MM.1S (cell line): ENCODE data around the gene ST7.

Experiments used
- EZH2 ChIP-seq: fragments of 300-600 bp; sonication (generic); optimal IDR thresholded peaks from 2 replicates; pipeline ENCODE3; 2017; ENCODE audit warnings: low read depth, mild to moderate bottlenecking, antibody characterized with exemption, low read length, mixed read lengths
- TF ChIP-seq, protein P1 (sequence below): fragments of 300-600 bp; sonication (generic); IDR thresholded peaks from 2 replicates; pipeline ENCODE4 v1.5.1; 2016; ENCODE audit warnings: antibody characterized with exemption, low read length, mixed read lengths

- TF ChIP-seq, protein P1, sequence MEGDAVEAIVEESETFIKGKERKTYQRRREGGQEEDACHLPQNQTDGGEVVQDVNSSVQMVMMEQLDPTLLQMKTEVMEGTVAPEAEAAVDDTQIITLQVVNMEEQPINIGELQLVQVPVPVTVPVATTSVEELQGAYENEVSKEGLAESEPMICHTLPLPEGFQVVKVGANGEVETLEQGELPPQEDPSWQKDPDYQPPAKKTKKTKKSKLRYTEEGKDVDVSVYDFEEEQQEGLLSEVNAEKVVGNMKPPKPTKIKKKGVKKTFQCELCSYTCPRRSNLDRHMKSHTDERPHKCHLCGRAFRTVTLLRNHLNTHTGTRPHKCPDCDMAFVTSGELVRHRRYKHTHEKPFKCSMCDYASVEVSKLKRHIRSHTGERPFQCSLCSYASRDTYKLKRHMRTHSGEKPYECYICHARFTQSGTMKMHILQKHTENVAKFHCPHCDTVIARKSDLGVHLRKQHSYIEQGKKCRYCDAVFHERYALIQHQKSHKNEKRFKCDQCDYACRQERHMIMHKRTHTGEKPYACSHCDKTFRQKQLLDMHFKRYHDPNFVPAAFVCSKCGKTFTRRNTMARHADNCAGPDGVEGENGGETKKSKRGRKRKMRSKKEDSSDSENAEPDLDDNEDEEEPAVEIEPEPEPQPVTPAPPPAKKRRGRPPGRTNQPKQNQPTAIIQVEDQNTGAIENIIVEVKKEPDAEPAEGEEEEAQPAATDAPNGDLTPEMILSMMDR = no peak
- no peak for TF ChIP-seq EZH2
These were observed 325.9 kb downstream of the ST7 start for GRCh38 chr7:117279203-117279602.
